ENCODE data around the gene ERBB4. TPM values are rescaled to one million over a fixed set of nuclear protein-coding genes. Genes with fewer than 3 reads are reported as not detected.

Gene ERBB4
- total RNA-seq, 1 donor from 2014 or later, result 1.8 TPM

DNA sequence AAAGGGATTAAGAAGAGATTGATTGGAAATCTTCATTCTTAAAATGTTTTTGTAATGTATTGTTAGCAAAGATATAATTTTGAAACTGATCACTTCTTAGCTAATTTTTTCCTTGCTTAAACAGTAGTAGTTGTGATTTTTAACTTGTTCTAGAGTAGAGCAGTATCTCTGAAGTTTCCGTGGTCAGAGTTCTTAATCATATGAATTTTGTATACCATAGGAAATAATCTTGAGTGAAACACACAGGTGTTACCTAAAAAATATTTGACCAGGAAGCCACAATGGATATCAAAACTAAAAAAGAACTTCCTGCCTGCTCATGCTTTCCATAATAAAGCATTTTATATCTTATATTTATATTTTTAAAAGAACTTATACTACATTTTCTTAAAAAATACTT is 907.1 kb downstream of the ERBB4 start:
- TF ChIP-seq, protein P1, sequence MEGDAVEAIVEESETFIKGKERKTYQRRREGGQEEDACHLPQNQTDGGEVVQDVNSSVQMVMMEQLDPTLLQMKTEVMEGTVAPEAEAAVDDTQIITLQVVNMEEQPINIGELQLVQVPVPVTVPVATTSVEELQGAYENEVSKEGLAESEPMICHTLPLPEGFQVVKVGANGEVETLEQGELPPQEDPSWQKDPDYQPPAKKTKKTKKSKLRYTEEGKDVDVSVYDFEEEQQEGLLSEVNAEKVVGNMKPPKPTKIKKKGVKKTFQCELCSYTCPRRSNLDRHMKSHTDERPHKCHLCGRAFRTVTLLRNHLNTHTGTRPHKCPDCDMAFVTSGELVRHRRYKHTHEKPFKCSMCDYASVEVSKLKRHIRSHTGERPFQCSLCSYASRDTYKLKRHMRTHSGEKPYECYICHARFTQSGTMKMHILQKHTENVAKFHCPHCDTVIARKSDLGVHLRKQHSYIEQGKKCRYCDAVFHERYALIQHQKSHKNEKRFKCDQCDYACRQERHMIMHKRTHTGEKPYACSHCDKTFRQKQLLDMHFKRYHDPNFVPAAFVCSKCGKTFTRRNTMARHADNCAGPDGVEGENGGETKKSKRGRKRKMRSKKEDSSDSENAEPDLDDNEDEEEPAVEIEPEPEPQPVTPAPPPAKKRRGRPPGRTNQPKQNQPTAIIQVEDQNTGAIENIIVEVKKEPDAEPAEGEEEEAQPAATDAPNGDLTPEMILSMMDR (IDR thresholded peaks at IDR 0.05; ENCODE audit: partially characterized antibody, unreplicated experiment), result no peak
- no peaks in the 10 kb centered on the region for H3K4me1 Mint-ChIP-seq (ENCODE audit: low read depth, unreplicated experiment)

GRCh38 chr2:211623096-211623495 is 915.5 kb downstream of the ERBB4 start:
- Mint-ChIP-seq H3K27me3 (ENCODE audit: unreplicated experiment) (no peaks in the 10 kb centered on the region), H3K9me3 (ENCODE audit: unreplicated experiment) (no peaks in the 10 kb centered on the region), H3K36me3 (ENCODE audit: unreplicated experiment) (no peaks in the 10 kb centered on the region), H3K27ac (ENCODE audit: unreplicated experiment) (no peak overlapping the region), H3K4me1 (ENCODE audit: low read depth, unreplicated experiment) (no peaks in the 10 kb centered on the region), H3K4me3 (ENCODE audit: unreplicated experiment) (no peak overlapping the region)
- TF ChIP-seq, protein P1 (IDR thresholded peaks at IDR 0.05; ENCODE audit: partially characterized antibody, unreplicated experiment), result no peak
- DNase-seq, result no peak

More for the DNA sequence above, 907.1 kb downstream of the ERBB4 start:
- Mint-ChIP-seq H3K36me3 (ENCODE audit: unreplicated experiment) (no peaks in the 10 kb centered on the region), H3K4me3 (ENCODE audit: unreplicated experiment) (no peak overlapping the region), H3K27ac (ENCODE audit: unreplicated experiment) (no peak overlapping the region), H3K27me3 (ENCODE audit: unreplicated experiment) (no peaks in the 10 kb centered on the region), H3K9me3 (ENCODE audit: unreplicated experiment) (no peaks in the 10 kb centered on the region)
- DNase-seq, result no peak

GRCh38 chr2:211620986-211621385 is 917.6 kb downstream of the ERBB4 start:
- Mint-ChIP-seq H3K4me3 (ENCODE audit: unreplicated experiment) (no peak overlapping the region), H3K27ac (ENCODE audit: unreplicated experiment) (no peak overlapping the region), H3K9me3 (ENCODE audit: unreplicated experiment) (no peaks in the 10 kb centered on the region), H3K36me3 (ENCODE audit: unreplicated experiment) (no peaks in the 10 kb centered on the region), H3K27me3 (ENCODE audit: unreplicated experiment) (no peaks in the 10 kb centered on the region), H3K4me1 (ENCODE audit: low read depth, unreplicated experiment) (no peaks in the 10 kb centered on the region)
- no peak for DNase-seq
- TF ChIP-seq, protein P1 (IDR thresholded peaks at IDR 0.05; ENCODE audit: partially characterized antibody, unreplicated experiment), result no peak

- H3K4me3 Mint-ChIP-seq (ENCODE audit: unreplicated experiment), result no peak overlapping the region
Measured at GRCh38 chr2:211617803-211618202, 920.8 kb downstream of the ERBB4 start.

DNA sequence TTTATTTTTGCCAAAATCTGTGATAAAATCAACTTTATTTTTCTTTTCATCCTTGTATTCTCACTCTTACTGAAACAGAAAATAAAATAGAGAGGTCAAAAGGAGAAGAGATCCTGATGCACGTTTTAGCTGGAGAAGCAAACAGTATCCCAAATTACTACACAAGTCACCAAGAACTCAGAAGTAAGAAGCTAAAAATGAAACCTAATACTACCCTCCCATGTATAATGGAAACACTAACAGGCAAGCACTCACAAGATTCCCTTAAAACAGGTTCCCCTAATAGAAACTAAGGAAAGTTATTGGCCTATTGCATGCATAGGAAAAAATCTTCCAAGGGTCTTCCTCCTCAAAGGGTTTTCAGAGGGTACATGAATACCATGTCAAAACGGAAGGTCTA is 927.0 kb downstream of the ERBB4 start:
- H3K27me3 Mint-ChIP-seq (ENCODE audit: unreplicated experiment), result no peaks in the 10 kb centered on the region
- H3K4me3 Mint-ChIP-seq (ENCODE audit: unreplicated experiment), result no peak overlapping the region
- H3K27ac Mint-ChIP-seq (ENCODE audit: unreplicated experiment), result no peak overlapping the region
- TF ChIP-seq, protein P1 (IDR thresholded peaks at IDR 0.05; ENCODE audit: partially characterized antibody, unreplicated experiment), result no peak
- H3K4me1 Mint-ChIP-seq (ENCODE audit: low read depth, unreplicated experiment), result no peaks in the 10 kb centered on the region
- DNase-seq, result no peak
- H3K9me3 Mint-ChIP-seq (ENCODE audit: unreplicated experiment), result no peaks in the 10 kb centered on the region
- H3K36me3 Mint-ChIP-seq (ENCODE audit: unreplicated experiment), result no peaks in the 10 kb centered on the region

More at GRCh38 chr2:211617803-211618202, 920.8 kb downstream of the ERBB4 start:
- no peaks in the 10 kb centered on the region for H3K27me3 Mint-ChIP-seq (ENCODE audit: unreplicated experiment)
- DNase-seq, result no peak
- no peaks in the 10 kb centered on the region for H3K36me3 Mint-ChIP-seq (ENCODE audit: unreplicated experiment)
- no peaks in the 10 kb centered on the region for H3K4me1 Mint-ChIP-seq (ENCODE audit: low read depth, unreplicated experiment)
- no peaks in the 10 kb centered on the region for H3K9me3 Mint-ChIP-seq (ENCODE audit: unreplicated experiment)
- TF ChIP-seq, protein P1 (IDR thresholded peaks at IDR 0.05; ENCODE audit: partially characterized antibody, unreplicated experiment), result no peak
- no peak overlapping the region for H3K27ac Mint-ChIP-seq (ENCODE audit: unreplicated experiment)
